DOHH2 (cell line): ENCODE data around the gene IGF2BP3.

Experiments
- CTCF ChIP-seq: fragments of 200-600 bp; sonication (generic); IDR thresholded peaks from one replicate; pipeline ENCODE4 v1.5.1; 2014; ENCODE audit warnings: antibody characterized with exemption, mild to moderate bottlenecking, low read depth, low read length; ENCODE audit not compliant: poor library complexity, severe bottlenecking
- EZH2phosphoT487 ChIP-seq: fragments of 200-600 bp; sonication (generic); IDR thresholded peaks from 2 replicates; pipeline ENCODE4 v1.6.1; 2017; ENCODE audit warnings: borderline replicate concordance, mild to moderate bottlenecking, antibody characterized with exemption, low read length, moderate library complexity, mixed read lengths

DNA sequence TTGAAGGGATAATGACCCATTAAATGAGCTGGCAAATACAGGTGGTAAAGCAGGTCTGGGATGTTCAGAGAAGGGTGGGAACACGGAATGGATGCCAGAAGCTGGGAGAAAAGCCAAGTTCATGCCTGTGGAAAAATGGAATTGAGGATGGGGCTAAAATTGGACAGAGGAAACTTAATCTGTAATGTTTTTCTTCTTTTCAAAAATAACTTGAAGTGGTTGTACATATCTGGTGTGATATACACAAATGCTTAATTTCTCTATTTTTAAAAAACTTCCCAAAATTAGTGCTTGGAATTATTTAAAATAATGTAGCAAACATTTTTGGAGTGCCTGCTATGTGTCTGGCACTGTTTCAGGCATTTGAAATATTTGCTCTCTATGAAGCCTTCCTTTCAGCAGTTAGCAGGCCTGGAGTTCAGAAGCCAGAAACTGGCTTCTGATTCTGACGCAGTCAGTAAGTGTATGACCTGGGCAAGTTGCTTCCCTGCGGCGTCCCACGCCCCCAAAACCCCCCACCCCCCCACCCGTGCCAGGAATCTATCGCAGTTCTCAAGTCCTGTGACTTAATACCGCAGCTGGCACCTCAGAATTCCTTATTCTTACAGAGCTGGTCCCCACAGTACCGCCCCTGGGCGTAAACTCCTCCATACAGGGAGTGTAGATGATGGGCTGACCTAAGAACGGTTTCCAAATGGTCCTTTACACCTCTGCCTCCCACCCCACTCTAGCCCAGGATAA lies 172.0 kb downstream of the IGF2BP3 start:
- TF ChIP-seq CTCF (no peak), EZH2phosphoT487 (no peak)
